ENCODE measurements around the gene ANKRD62.

DNA sequence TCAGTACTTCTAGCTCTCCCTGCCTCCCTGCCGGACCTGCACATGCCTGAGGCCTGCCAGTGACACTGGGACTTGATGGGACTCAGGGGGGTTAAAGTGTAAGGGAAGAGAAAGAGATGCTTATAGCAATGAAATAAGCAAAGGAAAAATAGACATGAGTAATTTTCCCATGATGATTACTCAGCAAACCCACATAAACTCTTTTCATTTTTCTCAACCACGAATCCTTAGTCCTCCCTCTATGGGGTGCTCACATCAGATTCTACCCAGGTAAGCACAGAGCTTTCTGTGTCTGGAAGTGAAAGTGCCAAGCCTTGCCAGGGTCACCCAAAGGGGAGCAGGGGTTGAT is 44.8 kb upstream of the ANKRD62 start:
- TF ChIP-seq POLR2A (IDR thresholded peaks at IDR 0.05), result no peak
- TF ChIP-seq, protein P1, sequence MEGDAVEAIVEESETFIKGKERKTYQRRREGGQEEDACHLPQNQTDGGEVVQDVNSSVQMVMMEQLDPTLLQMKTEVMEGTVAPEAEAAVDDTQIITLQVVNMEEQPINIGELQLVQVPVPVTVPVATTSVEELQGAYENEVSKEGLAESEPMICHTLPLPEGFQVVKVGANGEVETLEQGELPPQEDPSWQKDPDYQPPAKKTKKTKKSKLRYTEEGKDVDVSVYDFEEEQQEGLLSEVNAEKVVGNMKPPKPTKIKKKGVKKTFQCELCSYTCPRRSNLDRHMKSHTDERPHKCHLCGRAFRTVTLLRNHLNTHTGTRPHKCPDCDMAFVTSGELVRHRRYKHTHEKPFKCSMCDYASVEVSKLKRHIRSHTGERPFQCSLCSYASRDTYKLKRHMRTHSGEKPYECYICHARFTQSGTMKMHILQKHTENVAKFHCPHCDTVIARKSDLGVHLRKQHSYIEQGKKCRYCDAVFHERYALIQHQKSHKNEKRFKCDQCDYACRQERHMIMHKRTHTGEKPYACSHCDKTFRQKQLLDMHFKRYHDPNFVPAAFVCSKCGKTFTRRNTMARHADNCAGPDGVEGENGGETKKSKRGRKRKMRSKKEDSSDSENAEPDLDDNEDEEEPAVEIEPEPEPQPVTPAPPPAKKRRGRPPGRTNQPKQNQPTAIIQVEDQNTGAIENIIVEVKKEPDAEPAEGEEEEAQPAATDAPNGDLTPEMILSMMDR (IDR thresholded peaks at IDR 0.05), result no peak
- TF ChIP-seq EP300 (IDR thresholded peaks at IDR 0.05), result no peak

Data from sigmoid colon (tissue), 4 donors.